T-helper 17 cell (primary cell): ENCODE results near the gene MADCAM1. TPM values are rescaled to one million over a fixed set of nuclear protein-coding genes. Genes with fewer than 3 reads are reported as not detected.

Experiments
- ATAC-seq: fragments of 150-1000 bp; cut with Tn5 transposase; 2 replicates; pipeline ENCODE4 v1.10.0; 2021; ENCODE audit warnings: mild to moderate bottlenecking, moderate library complexity
- DNase-seq, 3 donors: peaks; one replicate each; pipeline versions ENCODE4 v3.0.0 to v3.0.0-alpha.2; 2020 to 2021
- H3K9me3 ChIP-seq: one replicate; pipeline ENCODE4 v1.7.0; 2013; ENCODE audit warnings: low read length, mild to moderate bottlenecking; ENCODE audit not compliant: control insufficient read depth, poor library complexity, severe bottlenecking
- H3K27ac Mint-ChIP-seq: one replicate; pipeline ENCODE4 v1.8.0; 2022; ENCODE audit warnings: mild to moderate bottlenecking, moderate library complexity, mixed read lengths
- H3K27me3 Mint-ChIP-seq: one replicate; pipeline ENCODE4 v1.8.0; 2022; ENCODE audit warnings: mixed read lengths
- H3K36me3 Mint-ChIP-seq: one replicate; pipeline ENCODE4 v1.8.0; 2022; ENCODE audit warnings: low read depth, mixed read lengths
- H3K4me1 Mint-ChIP-seq: one replicate; pipeline ENCODE4 v1.8.0; 2022; ENCODE audit warnings: mild to moderate bottlenecking, mixed read lengths
- H3K4me3 Mint-ChIP-seq: one replicate; pipeline ENCODE4 v1.8.0; 2022; ENCODE audit warnings: mild to moderate bottlenecking, moderate library complexity, mixed read lengths
- total RNA-seq, 4 donors: library from RNA in 2 of 4; stranded (reverse) in 2 of 4; gene quantifications; one replicate each; pipeline ENCODE4 v1.2.3 and lab custom pipeline; 2022 to 2026

MADCAM1 gene
- total RNA-seq, 2 donors from 2014 or later, result 0.15 to 0.31 TPM

- no peak overlapping the region for H3K27ac Mint-ChIP-seq
These were observed 36.4 kb upstream of the MADCAM1 start for GRCh38 chr19:459724-460511.

DNA sequence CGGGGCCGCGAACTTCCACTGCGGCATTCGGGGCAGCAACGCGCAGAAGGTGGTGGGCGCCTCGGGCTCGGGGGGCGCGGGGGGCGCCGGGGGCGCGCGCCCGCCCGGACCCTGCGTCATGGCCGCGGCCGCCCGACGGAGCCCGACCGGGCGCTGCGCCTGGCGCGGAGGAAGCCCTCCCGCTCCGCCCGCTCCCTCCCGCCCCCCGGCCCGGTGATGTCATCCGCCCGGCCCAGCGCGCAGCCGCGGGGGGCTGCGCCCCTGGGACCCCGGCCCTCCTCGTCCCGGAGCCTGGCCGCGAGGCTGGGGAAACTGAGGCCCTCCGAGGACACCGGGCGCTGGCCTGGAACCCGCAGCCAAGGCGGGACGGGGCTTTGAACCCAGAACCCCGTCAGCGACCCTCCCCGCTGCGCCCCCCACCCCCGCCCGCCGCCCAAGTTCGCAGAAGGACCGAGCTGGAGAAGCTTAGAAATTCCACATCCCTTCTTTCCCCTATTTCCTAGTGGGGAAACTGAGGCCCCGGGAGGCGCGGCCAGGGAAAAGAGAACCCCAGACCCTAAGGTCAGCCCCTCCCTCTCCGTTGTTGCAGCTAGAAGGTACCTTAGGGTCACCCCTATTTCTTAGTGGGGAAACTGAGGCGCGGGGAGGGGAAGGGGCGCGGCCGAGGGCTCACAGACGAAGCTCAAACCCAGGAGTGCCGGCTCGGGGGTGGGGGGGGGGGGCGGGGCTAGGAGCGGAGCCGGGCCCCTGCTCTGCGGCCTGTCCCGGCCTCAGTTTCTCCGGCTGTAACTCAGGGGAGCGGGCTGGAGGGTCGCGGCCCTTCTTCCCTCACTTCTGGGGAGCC, 35.2 kb upstream of the MADCAM1 start, which contains the start of gene SHC2:
Gene SHC2, minus strand, starts transcription at position 157 of the 844 bp plus-strand sequence. Its CDS starts 37 bp downstream, at position 120.
- no peak for ATAC-seq
- peak within 1 kb of the TSS; percentile 87 for H3K4me3 Mint-ChIP-seq
- no peak within 1 kb of the TSS for H3K27ac Mint-ChIP-seq
- H3K27me3 Mint-ChIP-seq, result peaks cover 19% of the 10 kb centered on the region
- H3K4me1 Mint-ChIP-seq, result peaks cover 3% of the 10 kb centered on the region
- DNase-seq, result no peak
- H3K36me3 Mint-ChIP-seq, result no peaks in the 10 kb centered on the region
- no peaks in the 10 kb centered on the region for H3K9me3 ChIP-seq

More at GRCh38 chr19:459724-460511, 36.4 kb upstream of the MADCAM1 start:
- Mint-ChIP-seq H3K36me3 (no peaks in the 10 kb centered on the region), H3K4me1 (peaks cover 3% of the 10 kb centered on the region), H3K27me3 (peaks cover 19% of the 10 kb centered on the region), H3K4me3 (peak overlapping the region; percentile 74)
- ATAC-seq (peak; percentile 49), DNase-seq (no peak)
- H3K9me3 ChIP-seq, result no peaks in the 10 kb centered on the region

GRCh38 chr19:461721-462551, 34.4 kb upstream of the MADCAM1 start:
- ATAC-seq (no peak), DNase-seq (no peak)
- H3K27me3 Mint-ChIP-seq, result peaks cover 19% of the 10 kb centered on the region
- peaks cover 3% of the 10 kb centered on the region for H3K4me1 Mint-ChIP-seq
- H3K9me3 ChIP-seq, result no peaks in the 10 kb centered on the region
- H3K36me3 Mint-ChIP-seq, result no peaks in the 10 kb centered on the region
- H3K4me3 Mint-ChIP-seq, result peak overlapping the region; percentile 87
- H3K27ac Mint-ChIP-seq, result no peak overlapping the region

DNA sequence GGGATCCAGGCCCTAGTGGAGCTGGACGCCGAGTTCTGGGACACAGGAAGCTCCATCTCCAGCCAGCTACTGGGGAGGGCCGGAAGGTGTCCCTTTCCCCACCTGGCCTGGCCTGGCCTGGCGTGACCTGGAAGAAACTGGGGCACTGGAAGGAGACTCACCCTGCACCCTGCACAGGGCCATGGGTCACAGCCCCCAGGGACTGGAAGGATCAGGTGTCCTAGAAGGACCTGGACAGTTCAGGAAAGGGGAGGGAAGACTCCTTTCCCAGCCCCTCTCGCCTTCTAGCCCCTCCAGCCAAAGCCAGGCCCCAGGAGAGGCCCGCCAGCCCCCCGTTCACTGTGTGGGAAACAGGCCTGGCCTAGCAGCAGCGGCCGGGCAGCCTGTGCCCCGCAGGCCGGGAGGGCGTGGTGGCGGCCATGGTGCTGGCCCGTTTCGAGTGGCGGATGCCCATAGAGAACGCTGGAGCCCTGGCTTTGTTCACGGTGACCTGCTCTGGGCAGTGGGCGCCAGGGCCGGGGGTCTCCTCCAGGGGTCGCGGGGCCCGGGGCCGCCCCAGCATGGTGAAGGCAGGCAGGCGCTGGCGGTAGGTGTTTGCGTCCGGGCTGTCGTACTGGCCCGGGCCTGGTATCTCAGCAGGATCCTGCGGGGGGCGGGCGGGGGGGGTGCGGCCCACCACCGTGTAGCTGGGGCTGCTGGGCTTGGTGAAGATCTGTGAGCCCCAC, 32.6 kb upstream of the MADCAM1 start:
- H3K36me3 Mint-ChIP-seq, result no peaks in the 10 kb centered on the region
- H3K9me3 ChIP-seq, result no peaks in the 10 kb centered on the region
- ATAC-seq (no peak), DNase-seq (no peak)
- H3K4me1 Mint-ChIP-seq, result peaks cover 3% of the 10 kb centered on the region
- peaks cover 13% of the 10 kb centered on the region for H3K27me3 Mint-ChIP-seq
- no peak overlapping the region for H3K27ac Mint-ChIP-seq
- H3K4me3 Mint-ChIP-seq, result no peak overlapping the region

DNA sequence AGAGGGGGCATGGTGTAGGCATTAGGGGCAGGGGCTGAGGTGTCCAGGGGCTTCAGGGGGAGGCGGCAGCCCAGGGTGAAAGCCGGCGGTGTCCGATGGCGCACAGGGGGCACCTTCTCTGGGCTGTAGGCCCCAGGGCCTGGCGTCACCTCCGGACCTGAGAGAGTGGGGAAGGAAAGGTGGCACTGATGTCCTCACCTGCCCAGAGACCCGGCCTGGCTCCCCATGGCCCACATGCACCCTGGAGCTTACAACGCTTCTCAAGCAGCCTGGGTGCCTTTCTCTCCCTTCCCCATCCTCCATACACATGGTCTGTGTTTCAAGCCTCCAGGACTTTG, 32.1 kb upstream of the MADCAM1 start:
- H3K4me1 Mint-ChIP-seq, result peaks cover 3% of the 10 kb centered on the region
- ATAC-seq, result no peak
- DNase-seq, result no peak
- no peaks in the 10 kb centered on the region for H3K9me3 ChIP-seq
- no peak overlapping the region for H3K27ac Mint-ChIP-seq
- H3K4me3 Mint-ChIP-seq, result no peak overlapping the region
- H3K36me3 Mint-ChIP-seq, result no peaks in the 10 kb centered on the region
- H3K27me3 Mint-ChIP-seq, result peaks cover 13% of the 10 kb centered on the region

- Mint-ChIP-seq H3K4me1 (peaks cover 3% of the 10 kb centered on the region), H3K27ac (no peak overlapping the region), H3K36me3 (no peaks in the 10 kb centered on the region)
These were observed 31.1 kb upstream of the MADCAM1 start for GRCh38 chr19:465056-465816.

DNA sequence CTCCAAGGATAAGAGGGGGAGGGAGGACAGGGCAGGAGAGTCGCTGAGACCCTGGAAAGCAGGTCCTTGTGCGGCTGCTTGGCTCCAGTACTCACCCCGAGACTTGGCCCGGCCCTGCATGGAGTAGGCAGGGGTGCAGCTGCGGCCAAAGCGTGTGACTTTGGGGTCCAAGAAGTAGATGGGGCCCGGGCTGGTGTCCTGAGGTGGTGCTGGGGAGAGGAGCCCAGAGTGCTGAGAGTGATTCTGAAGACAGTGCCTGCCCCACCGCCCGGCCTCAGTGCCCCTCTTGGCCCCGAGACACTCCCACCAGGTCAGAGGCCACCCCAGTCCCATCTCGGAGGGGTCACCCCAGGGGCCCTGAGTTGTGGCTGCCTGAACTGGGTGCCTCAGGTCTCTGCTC, 28.7 kb upstream of the MADCAM1 start:
- Mint-ChIP-seq H3K27ac (no peak overlapping the region), H3K36me3 (no peaks in the 10 kb centered on the region), H3K27me3 (peaks cover 12% of the 10 kb centered on the region), H3K4me1 (no peaks in the 10 kb centered on the region), H3K4me3 (no peak overlapping the region)
- no peak for ATAC-seq
- DNase-seq, result no peak
- H3K9me3 ChIP-seq, result no peaks in the 10 kb centered on the region

More at GRCh38 chr19:465056-465816, 31.1 kb upstream of the MADCAM1 start:
- DNase-seq (no peak), ATAC-seq (no peak)
- Mint-ChIP-seq H3K27me3 (peaks cover 13% of the 10 kb centered on the region), H3K4me3 (no peak overlapping the region)
- H3K9me3 ChIP-seq, result no peaks in the 10 kb centered on the region

DNA sequence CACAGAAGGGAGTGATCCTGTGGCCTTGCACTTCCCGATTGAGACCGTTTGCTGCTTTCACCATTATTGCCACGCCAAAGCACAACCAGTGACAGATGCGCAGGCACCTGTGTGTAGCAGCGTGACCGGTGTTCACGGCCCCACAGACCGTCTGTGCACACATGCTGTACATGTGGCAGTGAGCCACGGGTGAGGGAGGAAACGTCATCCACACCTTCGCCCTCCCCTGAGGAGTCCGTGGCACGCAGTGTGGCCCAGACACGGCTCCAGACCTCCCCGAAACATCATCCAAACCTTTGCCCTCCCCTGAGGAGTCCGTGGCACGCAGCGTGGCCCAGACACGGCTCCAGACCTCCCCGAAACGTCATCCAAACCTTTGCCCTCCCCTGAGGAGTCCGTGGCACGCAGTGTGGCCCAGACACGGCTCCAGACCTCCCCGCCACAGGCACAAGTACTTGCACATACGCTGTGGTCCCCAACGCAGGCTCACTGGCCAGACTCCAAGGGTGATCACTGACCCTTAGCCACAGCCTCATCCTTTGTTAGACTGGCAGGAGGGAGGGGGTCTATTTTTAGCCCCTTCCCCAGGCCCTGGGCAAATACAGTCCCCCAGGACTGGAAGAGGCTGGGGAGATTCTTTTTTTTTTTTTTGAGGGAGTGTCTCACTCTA, 27.6 kb upstream of the MADCAM1 start:
- Mint-ChIP-seq H3K36me3 (no peaks in the 10 kb centered on the region), H3K27me3 (peaks cover 4% of the 10 kb centered on the region), H3K4me3 (no peak overlapping the region), H3K4me1 (no peaks in the 10 kb centered on the region), H3K27ac (no peak overlapping the region)
- ATAC-seq (no peak), DNase-seq (no peak)
- no peaks in the 10 kb centered on the region for H3K9me3 ChIP-seq

- Mint-ChIP-seq H3K36me3 (no peaks in the 10 kb centered on the region), H3K4me3 (no peak overlapping the region), H3K27me3 (peaks cover 4% of the 10 kb centered on the region), H3K4me1 (no peaks in the 10 kb centered on the region), H3K27ac (no peak overlapping the region)
- no peak for DNase-seq
- no peak for ATAC-seq
- H3K9me3 ChIP-seq, result no peaks in the 10 kb centered on the region
These were observed 26.5 kb upstream of the MADCAM1 start for GRCh38 chr19:469833-470232.

DNA sequence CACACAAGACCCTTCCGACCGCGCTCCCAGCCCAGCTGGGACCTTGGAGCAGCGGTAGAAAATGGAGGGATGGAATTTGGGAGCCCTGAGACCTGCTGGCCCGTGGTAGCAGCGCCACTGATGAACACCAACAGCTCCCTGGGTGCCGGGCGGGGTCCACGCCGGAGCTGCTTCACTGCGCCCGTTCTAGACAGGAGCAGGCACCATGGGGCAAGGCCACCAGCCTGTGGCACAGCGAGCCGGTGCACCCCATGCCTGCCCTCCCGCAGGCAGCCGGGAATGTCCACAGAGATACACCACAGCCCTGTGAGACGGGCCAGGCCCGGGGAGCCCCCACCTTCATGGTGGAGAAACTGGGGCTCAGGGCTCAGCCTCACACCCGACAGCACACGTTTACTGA, 25.6 kb upstream of the MADCAM1 start:
- no peak for ATAC-seq
- no peaks in the 10 kb centered on the region for H3K9me3 ChIP-seq
- H3K4me3 Mint-ChIP-seq, result no peak overlapping the region
- no peak overlapping the region for H3K27ac Mint-ChIP-seq
- no peaks in the 10 kb centered on the region for H3K36me3 Mint-ChIP-seq
- H3K27me3 Mint-ChIP-seq, result peaks cover 4% of the 10 kb centered on the region
- no peak for DNase-seq
- peaks cover 2% of the 10 kb centered on the region for H3K4me1 Mint-ChIP-seq

GRCh38 chr19:472005-472858, 24.1 kb upstream of the MADCAM1 start:
- no peak overlapping the region for H3K27ac Mint-ChIP-seq
- no peaks in the 10 kb centered on the region for H3K36me3 Mint-ChIP-seq
- H3K27me3 Mint-ChIP-seq, result peaks cover 4% of the 10 kb centered on the region
- peaks cover 2% of the 10 kb centered on the region for H3K4me1 Mint-ChIP-seq
- ATAC-seq (no peak), DNase-seq (no peak)
- H3K4me3 Mint-ChIP-seq, result no peak overlapping the region
- no peaks in the 10 kb centered on the region for H3K9me3 ChIP-seq
